IPS DF 6.9 (cell line): ENCODE measurements around the gene TSPAN9.

ENCODE experiments used
- DNase-seq: peaks from one replicate; pipeline ENCODE4 v3.0.0-alpha.2; 2013; ENCODE audit warnings: low read depth, low spot score
- H3K27ac ChIP-seq: one replicate; pipeline ENCODE4 v1.5.1; 2013; ENCODE audit warnings: low read length, control low read depth
- H3K27me3 ChIP-seq: 2 replicates; pipeline ENCODE4 v1.6.1; 2013; ENCODE audit warnings: mild to moderate bottlenecking, low read length; ENCODE audit not compliant: control insufficient read depth, insufficient read depth
- H3K36me3 ChIP-seq: 2 replicates; pipeline ENCODE4 v1.6.1; 2013; ENCODE audit warnings: low read length; ENCODE audit not compliant: control insufficient read depth, insufficient read depth
- H3K4me1 ChIP-seq: 2 replicates; pipeline ENCODE4 v1.6.1; 2013; ENCODE audit warnings: low read length; ENCODE audit not compliant: control insufficient read depth, insufficient read depth
- H3K4me3 ChIP-seq: 2 replicates; pipeline ENCODE4 v1.5.1; 2013; ENCODE audit warnings: mild to moderate bottlenecking, low read length
- H3K9me3 ChIP-seq: 2 replicates; pipeline ENCODE4 v1.6.1; 2013; ENCODE audit warnings: low read length, inconsistent platforms; ENCODE audit not compliant: control insufficient read depth, insufficient read depth
- WGBS: extraction: QIAGEN DNeasy Blood & Tissue Kit; methylation state at CpG from one replicate; pipeline ENCODE4 v1.1.7; 2013; ENCODE audit warnings: mixed read lengths, missing lambda C conversion rate; ENCODE audit not compliant: insufficient read length, insufficient coverage; 5-methylcytosine and 5-hydroxymethylcytosine counted together

Gene TSPAN9

GRCh38 chr12:3087758-3088650, 10.8 kb downstream of the TSPAN9 start:
- Histone ChIP-seq H3K36me3 (no peaks in the 10 kb centered on the region), H3K9me3 (no peaks in the 10 kb centered on the region), H3K4me3 (no peak overlapping the region), H3K27me3 (no peaks in the 10 kb centered on the region), H3K27ac (no peak overlapping the region), H3K4me1 (peaks cover 5% of the 10 kb centered on the region; the same call in 1 of the 2 replicates)
- DNase-seq = no peak
- WGBS = no CpG with 5 or more reads among the region's 11 CpGs

- H3K4me1 ChIP-seq = peaks cover 3% of the 10 kb centered on the region; the same call in 1 of the 2 replicates
- no CpG with 5 or more reads among the region's 5 CpGs for WGBS
These were observed 12.4 kb downstream of the TSPAN9 start for GRCh38 chr12:3089588-3089987.

GRCh38 chr12:3090240-3091037, 13.3 kb downstream of the TSPAN9 start:
- H3K27me3 ChIP-seq = no peaks in the 10 kb centered on the region
- no peak overlapping the region for H3K27ac ChIP-seq
- peaks cover 1% of the 10 kb centered on the region; the same call in 1 of the 2 replicates for H3K4me1 ChIP-seq
- no peaks in the 10 kb centered on the region for H3K36me3 ChIP-seq
- H3K9me3 ChIP-seq = no peaks in the 10 kb centered on the region
- H3K4me3 ChIP-seq = no peak overlapping the region
- DNase-seq = no peak
- WGBS = no CpG with 5 or more reads among the region's 17 CpGs

More at GRCh38 chr12:3089588-3089987, 12.4 kb downstream of the TSPAN9 start:
- Histone ChIP-seq H3K9me3 (no peaks in the 10 kb centered on the region), H3K4me3 (no peak overlapping the region), H3K36me3 (no peaks in the 10 kb centered on the region), H3K27ac (no peak overlapping the region), H3K27me3 (no peaks in the 10 kb centered on the region)
- DNase-seq = no peak

- H3K4me3 ChIP-seq = no peak overlapping the region
- no peaks in the 10 kb centered on the region for H3K36me3 ChIP-seq
- H3K9me3 ChIP-seq = no peaks in the 10 kb centered on the region
- no peaks in the 10 kb centered on the region for H3K4me1 ChIP-seq
- H3K27ac ChIP-seq = no peak overlapping the region
- H3K27me3 ChIP-seq = no peaks in the 10 kb centered on the region
- no CpG with 5 or more reads among the region's 7 CpGs for WGBS
- no peak for DNase-seq
These were observed 13.8 kb downstream of the TSPAN9 start for GRCh38 chr12:3091038-3091319.

GRCh38 chr12:3091382-3092241, 14.4 kb downstream of the TSPAN9 start:
- Histone ChIP-seq H3K4me1 (no peaks in the 10 kb centered on the region), H3K9me3 (peaks cover 1% of the 10 kb centered on the region; the same call in 1 of the 2 replicates), H3K27me3 (no peaks in the 10 kb centered on the region), H3K27ac (no peak overlapping the region), H3K36me3 (no peaks in the 10 kb centered on the region), H3K4me3 (no peak overlapping the region)
- WGBS = no CpG with 5 or more reads among the region's 8 CpGs
- DNase-seq = no peak

DNA sequence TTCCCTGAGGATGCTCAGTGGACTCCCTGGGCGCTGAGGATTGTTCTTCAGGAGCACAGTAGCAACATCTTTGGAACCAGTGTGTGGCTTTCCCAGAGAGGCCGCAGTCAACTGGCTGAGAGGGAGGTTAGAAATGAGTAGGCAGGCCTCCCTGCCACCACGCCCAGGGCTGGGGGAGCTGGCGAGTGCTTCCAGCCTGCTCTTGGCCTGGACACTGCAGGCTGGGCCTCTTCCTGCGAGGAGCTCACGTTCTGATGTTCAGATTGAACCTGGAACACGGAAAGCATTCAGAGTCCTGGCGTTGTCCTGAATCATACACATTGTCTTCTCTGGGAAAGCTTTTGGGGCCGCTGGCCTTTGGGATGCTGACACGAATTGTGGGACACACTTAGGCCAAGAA, 15.6 kb downstream of the TSPAN9 start:
- Histone ChIP-seq H3K27ac (no peak overlapping the region), H3K9me3 (peaks cover 1% of the 10 kb centered on the region; the same call in 1 of the 2 replicates), H3K36me3 (no peaks in the 10 kb centered on the region), H3K4me1 (no peaks in the 10 kb centered on the region), H3K4me3 (no peak overlapping the region), H3K27me3 (no peaks in the 10 kb centered on the region)
- no peak for DNase-seq
- no CpG with 5 or more reads among the region's 10 CpGs for WGBS

DNA sequence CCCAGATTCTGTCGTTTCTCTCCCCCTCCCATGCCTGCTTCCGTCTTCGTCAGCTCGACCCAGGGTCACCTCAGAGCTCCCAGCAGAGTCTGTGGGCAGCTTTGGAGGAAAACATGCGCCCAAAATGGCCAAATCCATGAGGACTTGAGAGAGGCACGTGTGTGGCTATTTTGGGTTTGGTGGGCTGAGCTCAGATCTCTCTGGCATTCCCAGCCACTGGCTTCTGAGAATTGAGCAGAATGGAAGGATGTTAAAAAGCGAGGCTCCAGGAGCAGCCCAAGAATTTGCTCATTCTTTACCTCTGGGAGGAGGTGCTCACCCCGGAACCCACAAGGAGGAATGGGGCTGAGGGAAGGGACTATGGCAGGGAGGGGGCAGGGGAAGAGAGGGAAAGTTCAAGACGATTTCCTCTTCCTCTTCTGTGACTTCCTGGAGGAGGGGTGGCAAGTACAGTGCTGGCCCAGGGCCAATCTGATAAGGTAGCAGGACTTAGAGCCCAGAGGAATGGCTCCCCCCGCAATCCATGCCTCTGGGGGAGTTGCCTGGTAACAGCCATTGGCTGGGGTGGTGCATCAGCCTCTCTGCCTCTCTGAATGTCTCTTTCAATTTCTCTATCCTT, 20.1 kb downstream of the TSPAN9 start:
- no peak overlapping the region for H3K27ac ChIP-seq
- H3K4me1 ChIP-seq = no peaks in the 10 kb centered on the region
- no peaks in the 10 kb centered on the region for H3K27me3 ChIP-seq
- WGBS = no CpG with 5 or more reads among the region's 10 CpGs
- no peaks in the 10 kb centered on the region for H3K36me3 ChIP-seq
- peaks cover 1% of the 10 kb centered on the region; the same call in 1 of the 2 replicates for H3K9me3 ChIP-seq
- DNase-seq = no peak
- no peak overlapping the region for H3K4me3 ChIP-seq

GRCh38 chr12:3097836-3098235, 20.7 kb downstream of the TSPAN9 start:
- H3K36me3 ChIP-seq = no peaks in the 10 kb centered on the region
- no peaks in the 10 kb centered on the region for H3K27me3 ChIP-seq
- H3K9me3 ChIP-seq = peaks cover 1% of the 10 kb centered on the region; the same call in 1 of the 2 replicates
- H3K4me1 ChIP-seq = no peaks in the 10 kb centered on the region
- DNase-seq = no peak
- no CpG with 5 or more reads among the region's 9 CpGs for WGBS
- H3K27ac ChIP-seq = no peak overlapping the region
- no peak overlapping the region for H3K4me3 ChIP-seq

DNA sequence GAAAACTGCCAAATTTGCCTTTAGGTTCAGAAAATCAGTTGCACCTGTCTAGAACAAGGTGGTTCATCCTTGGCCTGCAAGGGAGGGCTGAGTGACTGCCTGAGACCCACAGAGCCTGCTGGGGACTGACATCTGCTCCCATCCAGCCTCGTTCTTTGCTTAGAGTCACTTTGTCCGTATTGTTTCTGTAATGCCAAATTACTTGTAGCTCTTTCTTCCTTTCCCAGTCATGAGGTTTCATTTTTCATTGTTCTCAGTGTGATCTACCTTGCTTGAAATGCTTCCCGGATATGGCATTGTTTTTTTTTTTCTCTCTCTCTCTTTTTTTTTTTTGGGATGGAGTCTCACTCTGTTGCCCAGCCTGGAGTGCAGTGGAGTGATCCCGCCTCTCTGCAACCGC, 21.3 kb downstream of the TSPAN9 start:
- no CpG with 5 or more reads among the region's 5 CpGs for WGBS
- no peak for DNase-seq
- Histone ChIP-seq H3K4me1 (no peaks in the 10 kb centered on the region), H3K9me3 (peaks cover 1% of the 10 kb centered on the region; the same call in 1 of the 2 replicates), H3K27me3 (no peaks in the 10 kb centered on the region), H3K4me3 (no peak overlapping the region), H3K36me3 (no peaks in the 10 kb centered on the region), H3K27ac (no peak overlapping the region)
